IMR-90 (cell line): ENCODE measurements around the gene VWA5A.

Experiments
- CEBPB ChIP-seq: IDR thresholded peaks from 2 replicates; pipeline ENCODE4 v1.6.1; 2012; ENCODE audit warnings: low read depth, low read length, improper control_type of control experiment
- CHD1 ChIP-seq: IDR thresholded peaks from 2 replicates; pipeline ENCODE4 v1.6.1; 2012; ENCODE audit warnings: low read depth, low read length, improper control_type of control experiment
- CTCF ChIP-seq: conservative IDR thresholded peaks from 2 replicates; pipeline ENCODE4 v1.5.1; 2012; ENCODE audit warnings: mild to moderate bottlenecking, low read depth, low read length, improper control_type of control experiment
- ELK1 ChIP-seq: fragments of 150-350 bp; IDR thresholded peaks from 2 replicates; pipeline ENCODE4 v1.6.1; 2016; ENCODE audit warnings: low read depth, mild to moderate bottlenecking, low read length, moderate library complexity, borderline replicate concordance
- MAZ ChIP-seq: IDR thresholded peaks from 2 replicates; pipeline ENCODE4 v1.6.1; 2012; ENCODE audit warnings: low read depth, mild to moderate bottlenecking, low read length, improper control_type of control experiment, moderate library complexity, borderline replicate concordance
- POLR2A ChIP-seq: IDR thresholded peaks from 2 replicates; pipeline ENCODE4 v1.6.1; 2012; ENCODE audit warnings: mild to moderate bottlenecking, low read depth, low read length
- RAD21 ChIP-seq: IDR thresholded peaks from 2 replicates; pipeline ENCODE4 v1.6.1; 2012; ENCODE audit warnings: low read length, improper control_type of control experiment
- RFX5 ChIP-seq: IDR thresholded peaks from 2 replicates; pipeline ENCODE4 v1.8.0; 2012; ENCODE audit warnings: low read depth, mild to moderate bottlenecking, low read length, moderate library complexity
- SMC3 ChIP-seq: fragments of 150-350 bp; IDR thresholded peaks from 2 replicates; pipeline ENCODE4 v1.6.1; 2016; ENCODE audit warnings: low read depth, mild to moderate bottlenecking, antibody characterized with exemption, low read length, moderate library complexity
- USF2 ChIP-seq: fragments of 150-350 bp; IDR thresholded peaks from 2 replicates; pipeline ENCODE4 v1.6.1; 2017; ENCODE audit warnings: mild to moderate bottlenecking, antibody characterized with exemption, low read length, low read depth

GRCh38 chr11:124070915-124071622, 44.2 kb upstream of the VWA5A start:
- TF ChIP-seq CTCF: peak; percentile 75
- TF ChIP-seq POLR2A: no peak
- TF ChIP-seq CHD1: no peak
- TF ChIP-seq SMC3: peak; percentile 67
- no peak for TF ChIP-seq USF2
- TF ChIP-seq CEBPB: no peak
- no peak for TF ChIP-seq MAZ
- TF ChIP-seq ELK1: no peak
- peak; percentile 71 for TF ChIP-seq RAD21
- TF ChIP-seq RFX5: no peak
